Neural crest cell (in vitro differentiated cells): Measurements from ENCODE around the gene DNAH17. TPM values are rescaled to one million over a fixed set of nuclear protein-coding genes. Genes with fewer than 3 reads are reported as not detected.

Experiments used
- DNase-seq: peaks from one replicate; pipeline ENCODE4 v3.0.0; 2021; ENCODE audit warnings: low read depth, mixed read lengths, low spot score
- H3K27ac Mint-ChIP-seq: one replicate; pipeline ENCODE4 v1.8.0; 2021; ENCODE audit warnings: mild to moderate bottlenecking, mixed read lengths; ENCODE audit not compliant: unreplicated experiment
- H3K27me3 Mint-ChIP-seq: 2 replicates; pipeline ENCODE4 v1.8.0; 2021; ENCODE audit warnings: low read depth, mild to moderate bottlenecking, mixed read lengths
- H3K36me3 Mint-ChIP-seq: 2 replicates; pipeline ENCODE4 v1.8.0; 2021; ENCODE audit warnings: low read depth, mild to moderate bottlenecking, mixed read lengths
- H3K4me1 Mint-ChIP-seq: 2 replicates; pipeline ENCODE4 v1.8.0; 2021; ENCODE audit warnings: mixed read lengths
- H3K4me3 Mint-ChIP-seq: one replicate; pipeline ENCODE4 v1.8.0; 2021; ENCODE audit warnings: mild to moderate bottlenecking, mixed read lengths
- H3K9me3 Mint-ChIP-seq: 2 replicates; pipeline ENCODE4 v1.8.0; 2021; ENCODE audit warnings: mixed read lengths
- long read RNA-seq: library from polyadenylated mRNA; unstranded; transcript quantifications from one replicate; pipeline ENCODE4 v2.0.0, GENCODE V29; 2020
- total RNA-seq: library from RNA; stranded (reverse); gene quantifications from 2 replicates; pipeline ENCODE4 v1.2.1, GENCODE V29; 2021
- TF ChIP-seq, protein P1 (sequence below): fragments of 200-600 bp; sonication (generic); conservative IDR thresholded peaks from 2 replicates; pipeline ENCODE4 v1.5.0; 2021; ENCODE audit warnings: antibody characterized with exemption, mild to moderate bottlenecking

DNAH17 gene
- 0.09 TPM in 1 of 2 replicates, not detected in the other for total RNA-seq
- long read RNA-seq, partial matches to known transcripts: 0 of 1 reads
- long read RNA-seq, other reads (novel, unspliced or antisense): 1 of 1 reads

DNA sequence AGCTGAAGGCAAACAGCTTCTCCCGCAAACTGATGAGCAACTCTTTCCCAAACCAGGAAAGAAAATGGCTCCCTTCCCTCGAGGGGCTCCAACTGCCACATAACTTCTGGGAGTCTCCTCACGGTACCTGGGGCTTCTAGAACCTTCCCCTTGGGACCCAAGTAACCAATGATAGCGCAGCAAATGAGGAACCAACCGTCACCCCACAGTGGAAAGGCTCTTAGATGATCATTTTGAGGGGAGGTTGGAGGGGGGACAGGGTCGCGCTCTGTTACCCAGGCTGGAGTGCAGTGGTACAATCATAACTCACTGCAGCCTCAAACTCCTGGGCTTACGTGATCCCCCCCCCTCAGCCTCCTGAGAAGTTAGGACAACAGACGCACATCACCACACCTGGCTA lies at the start of gene DNAH17:
Gene DNAH17 (minus strand): TSS at position 101 of the 400 bp plus-strand sequence. CDS start 2,339 bp downstream, outside the sequence.
- TF ChIP-seq, protein P1, sequence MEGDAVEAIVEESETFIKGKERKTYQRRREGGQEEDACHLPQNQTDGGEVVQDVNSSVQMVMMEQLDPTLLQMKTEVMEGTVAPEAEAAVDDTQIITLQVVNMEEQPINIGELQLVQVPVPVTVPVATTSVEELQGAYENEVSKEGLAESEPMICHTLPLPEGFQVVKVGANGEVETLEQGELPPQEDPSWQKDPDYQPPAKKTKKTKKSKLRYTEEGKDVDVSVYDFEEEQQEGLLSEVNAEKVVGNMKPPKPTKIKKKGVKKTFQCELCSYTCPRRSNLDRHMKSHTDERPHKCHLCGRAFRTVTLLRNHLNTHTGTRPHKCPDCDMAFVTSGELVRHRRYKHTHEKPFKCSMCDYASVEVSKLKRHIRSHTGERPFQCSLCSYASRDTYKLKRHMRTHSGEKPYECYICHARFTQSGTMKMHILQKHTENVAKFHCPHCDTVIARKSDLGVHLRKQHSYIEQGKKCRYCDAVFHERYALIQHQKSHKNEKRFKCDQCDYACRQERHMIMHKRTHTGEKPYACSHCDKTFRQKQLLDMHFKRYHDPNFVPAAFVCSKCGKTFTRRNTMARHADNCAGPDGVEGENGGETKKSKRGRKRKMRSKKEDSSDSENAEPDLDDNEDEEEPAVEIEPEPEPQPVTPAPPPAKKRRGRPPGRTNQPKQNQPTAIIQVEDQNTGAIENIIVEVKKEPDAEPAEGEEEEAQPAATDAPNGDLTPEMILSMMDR: no peak
- DNase-seq: no peak
- Mint-ChIP-seq H3K27me3 (no peaks in the 10 kb centered on the region), H3K9me3 (no peaks in the 10 kb centered on the region), H3K36me3 (no peaks in the 10 kb centered on the region), H3K4me1 (no peaks in the 10 kb centered on the region), H3K27ac (no peak within 1 kb of the TSS), H3K4me3 (no peak within 1 kb of the TSS)

GRCh38 chr17:78624324-78625151 lies 47.3 kb upstream of the DNAH17 start:
- H3K4me1 Mint-ChIP-seq: no peaks in the 10 kb centered on the region
- no peaks in the 10 kb centered on the region for H3K9me3 Mint-ChIP-seq
- H3K27me3 Mint-ChIP-seq: no peaks in the 10 kb centered on the region
- no peak overlapping the region for H3K4me3 Mint-ChIP-seq
- TF ChIP-seq, protein P1: no peak
- H3K36me3 Mint-ChIP-seq: no peaks in the 10 kb centered on the region
- no peak overlapping the region for H3K27ac Mint-ChIP-seq
- DNase-seq: no peak

DNA sequence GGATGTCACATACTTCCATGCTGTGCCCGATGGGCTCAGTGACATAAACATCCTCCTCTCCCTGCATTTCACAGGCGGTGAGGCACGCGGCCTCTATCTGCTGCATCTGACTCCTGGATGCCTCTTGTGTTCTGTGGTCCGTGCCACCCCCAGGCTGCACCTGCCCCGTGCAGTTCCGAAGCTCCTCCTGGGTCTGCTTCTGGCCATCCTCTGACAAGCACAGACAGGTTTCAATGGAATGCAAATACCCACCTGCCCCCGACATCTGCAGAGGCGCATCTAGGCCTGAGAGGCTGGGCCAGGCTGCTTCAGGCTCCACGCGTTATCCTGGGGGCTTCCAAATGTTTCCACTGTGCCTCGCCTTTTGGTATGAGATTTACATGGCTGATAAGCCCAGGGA lies 46.3 kb upstream of the DNAH17 start:
- H3K4me3 Mint-ChIP-seq: no peak overlapping the region
- H3K36me3 Mint-ChIP-seq: no peaks in the 10 kb centered on the region
- no peak overlapping the region for H3K27ac Mint-ChIP-seq
- DNase-seq: no peak
- no peaks in the 10 kb centered on the region for H3K9me3 Mint-ChIP-seq
- H3K4me1 Mint-ChIP-seq: no peaks in the 10 kb centered on the region
- TF ChIP-seq, protein P1: no peak
- no peaks in the 10 kb centered on the region for H3K27me3 Mint-ChIP-seq

DNA sequence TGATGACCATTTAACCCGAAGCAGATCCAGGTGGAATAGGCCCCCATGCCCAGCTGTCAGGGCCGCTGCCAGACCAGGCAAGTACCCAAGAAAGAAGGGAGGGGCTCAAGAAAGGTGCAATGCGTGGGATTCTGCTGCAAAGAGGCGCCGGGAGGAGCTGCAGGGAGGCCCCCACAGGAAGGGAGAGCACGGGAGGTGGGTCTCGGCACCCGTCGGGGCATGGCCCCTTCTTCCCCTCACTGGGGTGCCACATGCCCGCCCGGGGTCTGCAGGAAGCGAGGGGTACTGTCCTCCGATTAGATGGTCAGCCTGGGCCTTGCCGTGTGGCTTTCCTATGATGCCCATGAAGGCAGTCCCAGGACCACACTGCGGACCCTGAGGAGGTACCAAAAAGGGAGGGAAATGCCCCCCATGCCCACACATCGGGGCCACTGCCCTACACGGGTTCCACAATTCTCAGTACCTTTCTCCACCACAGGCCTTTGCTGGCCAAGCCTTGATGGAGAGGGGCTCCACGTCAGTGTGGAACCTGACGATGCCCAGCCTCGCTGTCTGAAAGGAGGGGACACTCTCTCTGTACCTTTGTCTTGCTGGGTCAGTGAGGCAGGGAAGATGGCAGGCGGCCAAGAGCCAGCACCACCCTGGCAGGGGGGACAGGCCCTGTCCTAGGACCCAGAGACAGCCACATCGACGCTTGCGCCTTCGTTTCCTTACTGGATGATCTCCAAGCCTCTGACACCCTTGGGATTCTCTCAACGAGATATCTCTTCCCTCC lies 45.5 kb upstream of the DNAH17 start:
- Mint-ChIP-seq H3K27ac (peak overlapping the region; percentile 43), H3K4me1 (no peaks in the 10 kb centered on the region), H3K36me3 (no peaks in the 10 kb centered on the region), H3K27me3 (no peaks in the 10 kb centered on the region), H3K9me3 (no peaks in the 10 kb centered on the region), H3K4me3 (no peak overlapping the region)
- TF ChIP-seq, protein P1: no peak
- DNase-seq: no peak

GRCh38 chr17:78621720-78622490 lies 44.7 kb upstream of the DNAH17 start:
- TF ChIP-seq, protein P1: no peak
- no peaks in the 10 kb centered on the region for H3K36me3 Mint-ChIP-seq
- no peak overlapping the region for H3K4me3 Mint-ChIP-seq
- H3K9me3 Mint-ChIP-seq: no peaks in the 10 kb centered on the region
- no peaks in the 10 kb centered on the region for H3K27me3 Mint-ChIP-seq
- H3K27ac Mint-ChIP-seq: peak overlapping the region; percentile 43
- no peaks in the 10 kb centered on the region for H3K4me1 Mint-ChIP-seq
- no peak for DNase-seq
